Measurements from ENCODE around the gene MED31. TPM values are rescaled to one million over a fixed set of nuclear protein-coding genes. Genes with fewer than 3 reads are reported as not detected.
"Not testable (repeated sequence)": the region's sequence is repeated elsewhere in the genome, so short reads cannot be mapped to it uniquely, and the experiment has no call there.

The MED31 gene
- total RNA-seq, 1 experiment from 2014 or later = 20.1 TPM

GRCh38 chr17:6597727-6598126 is 53.7 kb downstream of the MED31 start:
- Histone ChIP-seq H3K4me1 (peaks cover 14% of the 10 kb centered on the region), H3K27me3 (no peaks in the 10 kb centered on the region), H3K4me3 (no peak overlapping the region), H3K36me3 (peaks cover 11% of the 10 kb centered on the region), H3K27ac (no peak overlapping the region), H3K9me3 (replicated peaks) (no peaks in the 10 kb centered on the region)
- no peak for DNase-seq

GRCh38 chr17:6596941-6597340 is 54.5 kb downstream of the MED31 start:
- Histone ChIP-seq H3K9me3 (replicated peaks) (no peaks in the 10 kb centered on the region), H3K4me3 (no peak overlapping the region), H3K4me1 (peaks cover 14% of the 10 kb centered on the region), H3K36me3 (peaks cover 11% of the 10 kb centered on the region), H3K27ac (peak overlapping the region; percentile 4; the same call in 1 of the 2 replicates), H3K27me3 (no peaks in the 10 kb centered on the region)
- DNase-seq = no peak

GRCh38 chr17:6596511-6596910 is 54.9 kb downstream of the MED31 start:
- peaks cover 14% of the 10 kb centered on the region for H3K4me1 ChIP-seq
- H3K4me3 ChIP-seq = no peak overlapping the region
- peaks cover 11% of the 10 kb centered on the region for H3K36me3 ChIP-seq
- peak overlapping the region; percentile 4; the same call in 1 of the 2 replicates for H3K27ac ChIP-seq
- no peaks in the 10 kb centered on the region for H3K27me3 ChIP-seq
- no peaks in the 10 kb centered on the region for H3K9me3 ChIP-seq (replicated peaks)
- DNase-seq = peak in 1 of 2 experiments; percentile 11

DNA sequence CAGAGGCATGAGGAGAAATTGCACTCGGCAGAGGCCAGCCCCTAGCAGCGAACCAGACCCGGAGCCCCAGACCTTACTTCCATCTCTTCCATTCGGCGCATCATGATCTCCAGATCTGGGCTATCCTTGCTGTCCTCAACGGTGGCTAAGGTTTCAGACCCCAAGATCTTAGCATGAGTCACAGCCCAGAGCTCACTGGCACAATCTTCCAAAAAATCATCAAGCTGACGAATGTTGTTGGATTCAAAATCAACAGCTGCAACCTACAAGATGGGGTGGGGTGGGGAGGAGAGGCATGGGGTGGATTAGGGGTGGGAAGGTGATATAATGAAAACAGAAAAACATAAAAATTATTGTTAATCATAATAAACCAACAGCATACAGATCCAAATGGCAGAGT is 55.3 kb downstream of the MED31 start:
- Histone ChIP-seq H3K4me3 (no peak overlapping the region), H3K4me1 (peaks cover 14% of the 10 kb centered on the region), H3K36me3 (peaks cover 11% of the 10 kb centered on the region), H3K9me3 (replicated peaks) (no peaks in the 10 kb centered on the region), H3K27ac (peak overlapping the region; percentile 30), H3K27me3 (no peaks in the 10 kb centered on the region)
- peak; percentile 39 to 66 for DNase-seq

- DNase-seq; H3K27me3 ChIP-seq; H3K9me3 ChIP-seq (replicated peaks); H3K4me3 ChIP-seq; H3K27ac ChIP-seq: not testable (repeated sequence)
- Histone ChIP-seq H3K4me1 (peaks cover 14% of the 10 kb centered on the region), H3K36me3 (peaks cover 17% of the 10 kb centered on the region)
These were observed 58.0 kb downstream of the MED31 start for GRCh38 chr17:6593371-6593770.

Other genes with a start within 250 kb of the MED31 start
- gene AIPL1, start 216.5 kb downstream of the MED31 start, total RNA-seq (2014; rRNA removed; shearing (Covaris generic)) = 0.42 TPM in 1 of 2 replicates, not detected in the other
- gene PIMREG, start 207.2 kb downstream of the MED31 start, total RNA-seq (2014; rRNA removed; shearing (Covaris generic)) = 87.2 and 94.7 TPM in 2 replicates
- gene PITPNM3, start 95.0 kb downstream of the MED31 start, total RNA-seq (2014; rRNA removed; shearing (Covaris generic)) = 39.2 and 39.7 TPM in 2 replicates
- 9.6 and 14.3 TPM in 2 replicates for gene KIAA0753, start 10.9 kb downstream of the MED31 start, total RNA-seq (2014; rRNA removed; shearing (Covaris generic))
- gene TXNDC17, start 10.5 kb downstream of the MED31 start, total RNA-seq (2014; rRNA removed; shearing (Covaris generic)) = 62.0 and 66.1 TPM in 2 replicates
- gene C17orf100, start 157 bp upstream of the MED31 start, total RNA-seq (2014; rRNA removed; shearing (Covaris generic)) = 1.4 and 1.9 TPM in 2 replicates
- not detected in 2 replicates for gene SLC13A5, start 61.8 kb upstream of the MED31 start, total RNA-seq (2014; rRNA removed; shearing (Covaris generic))
- gene XAF1, start 104.4 kb upstream of the MED31 start, total RNA-seq (2014; rRNA removed; shearing (Covaris generic)) = 0.04 TPM in 1 of 2 replicates, not detected in the other
- gene FBXO39, start 124.6 kb upstream of the MED31 start, total RNA-seq (2014; rRNA removed; shearing (Covaris generic)) = not detected in 2 replicates
- not detected in 2 replicates for gene TEKT1, start 180.1 kb upstream of the MED31 start, total RNA-seq (2014; rRNA removed; shearing (Covaris generic))